ENCODE measurements around the gene OPRL1. TPM values are rescaled to one million over a fixed set of nuclear protein-coding genes. Genes with fewer than 3 reads are reported as not detected.

OPRL1 gene
- total and polyA plus RNA-seq, 2 of the 8 experiments (the other 6 are each of a cell fraction or from before 2014, with no cell fraction given): 0.63 to 0.98 TPM

- no peak for TF ChIP-seq CHD7 (IDR thresholded peaks at IDR 0.05; ENCODE audit: insufficient replicate concordance, low read length)
- TF ChIP-seq CREB1 (IDR thresholded peaks at IDR 0.05): no peak
- no peak for TF ChIP-seq MAFK (IDR thresholded peaks at IDR 0.05; ENCODE audit: low read depth, low read length)
Observed at GRCh38 chr20:64111841-64112641, 32.2 kb downstream of the OPRL1 start (continued).
